HEK293T (cell line): ENCODE data around the gene MDM2.
"Not testable (repeated sequence)": the region's sequence is repeated elsewhere in the genome, so short reads cannot be mapped to it uniquely, and the experiment has no call there.

Experiments
- CTCF ChIA-PET: fragments of 350-600 bp; formaldehyde crosslinking; extraction: SDS; loops from one replicate; lab custom pipeline; 2021; ENCODE audit warnings: antibody characterized with exemption, inconsistent platforms; lab: Yijun Ruan, JAX
- POLR2A ChIA-PET: fragments of 350-600 bp; formaldehyde crosslinking; extraction: SDS; loops from one replicate; lab custom pipeline; 2020; ENCODE audit warnings: antibody characterized with exemption, inconsistent platforms; lab: Yijun Ruan, JAX
- DNase-seq: peaks from one replicate; pipeline ENCODE4 v3.0.0; 2012; ENCODE audit warnings: mixed read lengths; ENCODE audit errors: extremely low spot score
- ARNT ChIP-seq: fragments of 450-650 bp; IDR thresholded peaks from 2 replicates; pipeline ENCODE4 v1.6.1; 2017; ENCODE audit warnings: mild to moderate bottlenecking
- BHLHE40 ChIP-seq: fragments of 450-650 bp; IDR thresholded peaks from 2 replicates; pipeline ENCODE4 v1.6.1; 2016; ENCODE audit warnings: mild to moderate bottlenecking, moderate library complexity, borderline replicate concordance
- CTBP1 ChIP-seq: fragments of 450-650 bp; IDR thresholded peaks from 2 replicates; pipeline ENCODE4 v1.6.1; 2016; ENCODE audit warnings: borderline replicate concordance
- ELF4 ChIP-seq: fragments of 450-650 bp; IDR thresholded peaks from 2 replicates; pipeline ENCODE4 v1.6.1; 2017; ENCODE audit warnings: antibody characterized with exemption
- FOXA1 ChIP-seq: fragments of 450-650 bp; IDR thresholded peaks from 2 replicates; pipeline ENCODE4 v1.6.1; 2016; ENCODE audit warnings: mild to moderate bottlenecking
- FOXK2 ChIP-seq: fragments of 450-650 bp; IDR thresholded peaks from 2 replicates; pipeline ENCODE4 v1.6.1; 2016; ENCODE audit warnings: mild to moderate bottlenecking
- FOXM1 ChIP-seq: fragments of 450-650 bp; IDR thresholded peaks from 2 replicates; pipeline ENCODE4 v1.6.1; 2017; ENCODE audit warnings: mild to moderate bottlenecking, borderline replicate concordance
- HDGF ChIP-seq: fragments of 450-650 bp; IDR thresholded peaks from 2 replicates; pipeline ENCODE4 v1.6.1; 2017; ENCODE audit warnings: antibody characterized with exemption, borderline replicate concordance
- L3MBTL2 ChIP-seq: fragments of 450-650 bp; conservative IDR thresholded peaks from 2 replicates; pipeline ENCODE4 v1.6.1; 2016; ENCODE audit warnings: mild to moderate bottlenecking
- LEF1 ChIP-seq: fragments of 450-650 bp; IDR thresholded peaks from 2 replicates; pipeline ENCODE4 v1.6.1; 2017; ENCODE audit warnings: mild to moderate bottlenecking, borderline replicate concordance
- NFRKB ChIP-seq: fragments of 450-650 bp; IDR thresholded peaks from 2 replicates; pipeline ENCODE4 v1.6.1; 2016; ENCODE audit warnings: mild to moderate bottlenecking, moderate library complexity
- SP1 ChIP-seq: fragments of 450-650 bp; IDR thresholded peaks from 2 replicates; pipeline ENCODE4 v1.6.1; 2017
- SUZ12 ChIP-seq: fragments of 450-650 bp; IDR thresholded peaks from 2 replicates; pipeline ENCODE4 v1.6.1; 2016; ENCODE audit warnings: mild to moderate bottlenecking
- TARDBP ChIP-seq: fragments of 450-650 bp; IDR thresholded peaks from 2 replicates; pipeline ENCODE4 v1.6.1; 2016
- ZNF384 ChIP-seq: fragments of 450-650 bp; IDR thresholded peaks from 2 replicates; pipeline ENCODE4 v1.6.1; 2016
- TF ChIP-seq, protein P1 (sequence below): fragments of 450-650 bp; IDR thresholded peaks from 2 replicates; pipeline ENCODE4 v1.6.1; 2016

MDM2 gene

GRCh38 chr12:68815928-68816800, 8.2 kb downstream of the MDM2 start:
- TF ChIP-seq ELF4 (no peak), FOXM1 (no peak), ZNF384 (no peak), L3MBTL2 (no peak), ARNT (no peak), SUZ12 (no peak)
- TF ChIP-seq, protein P1, sequence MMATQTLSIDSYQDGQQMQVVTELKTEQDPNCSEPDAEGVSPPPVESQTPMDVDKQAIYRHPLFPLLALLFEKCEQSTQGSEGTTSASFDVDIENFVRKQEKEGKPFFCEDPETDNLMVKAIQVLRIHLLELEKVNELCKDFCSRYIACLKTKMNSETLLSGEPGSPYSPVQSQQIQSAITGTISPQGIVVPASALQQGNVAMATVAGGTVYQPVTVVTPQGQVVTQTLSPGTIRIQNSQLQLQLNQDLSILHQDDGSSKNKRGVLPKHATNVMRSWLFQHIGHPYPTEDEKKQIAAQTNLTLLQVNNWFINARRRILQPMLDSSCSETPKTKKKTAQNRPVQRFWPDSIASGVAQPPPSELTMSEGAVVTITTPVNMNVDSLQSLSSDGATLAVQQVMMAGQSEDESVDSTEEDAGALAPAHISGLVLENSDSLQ: peak; percentile 67
- ChIA-PET CTCF (no interaction called here), POLR2A (interaction anchor here (0.7 to 1.1 kb wide), 2 partner anchors 9 to 70 kb away, joined by 3 read pairs; partner anchors contain the start of genes MDM2 and SLC35E3)
- no peak for DNase-seq

DNA sequence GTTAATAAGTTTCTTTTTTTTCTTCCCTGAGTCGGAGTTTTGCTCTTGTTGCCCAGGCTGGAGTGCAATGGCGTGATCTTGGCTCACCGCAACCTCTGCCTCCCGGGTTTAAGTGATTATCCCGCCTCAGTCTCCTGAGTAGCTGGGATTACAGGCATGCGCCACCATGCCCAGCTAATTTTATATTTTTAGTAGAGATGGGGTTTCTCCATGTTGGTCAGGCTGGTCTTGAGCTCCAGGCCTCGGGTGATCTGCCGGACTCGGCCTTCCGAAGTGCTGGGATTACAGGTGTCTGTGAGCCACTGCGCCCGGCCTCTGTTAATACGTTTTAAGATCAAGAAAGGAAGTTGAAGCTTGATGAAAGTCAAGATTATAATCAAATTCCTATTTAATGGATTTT, 11.5 kb downstream of the MDM2 start:
- ChIA-PET CTCF (interaction anchor here (0.6 to 0.8 kb wide), 2 partner anchors 10 to 147 kb away, joined by 4 read pairs; no protein-coding TSS in a partner anchor), POLR2A (interaction anchor here (0.7 to 0.9 kb wide), 2 partner anchors 11 to 12 kb away, joined by 3 to 4 read pairs; no protein-coding TSS in a partner anchor)
- DNase-seq: not testable (repeated sequence)

DNA sequence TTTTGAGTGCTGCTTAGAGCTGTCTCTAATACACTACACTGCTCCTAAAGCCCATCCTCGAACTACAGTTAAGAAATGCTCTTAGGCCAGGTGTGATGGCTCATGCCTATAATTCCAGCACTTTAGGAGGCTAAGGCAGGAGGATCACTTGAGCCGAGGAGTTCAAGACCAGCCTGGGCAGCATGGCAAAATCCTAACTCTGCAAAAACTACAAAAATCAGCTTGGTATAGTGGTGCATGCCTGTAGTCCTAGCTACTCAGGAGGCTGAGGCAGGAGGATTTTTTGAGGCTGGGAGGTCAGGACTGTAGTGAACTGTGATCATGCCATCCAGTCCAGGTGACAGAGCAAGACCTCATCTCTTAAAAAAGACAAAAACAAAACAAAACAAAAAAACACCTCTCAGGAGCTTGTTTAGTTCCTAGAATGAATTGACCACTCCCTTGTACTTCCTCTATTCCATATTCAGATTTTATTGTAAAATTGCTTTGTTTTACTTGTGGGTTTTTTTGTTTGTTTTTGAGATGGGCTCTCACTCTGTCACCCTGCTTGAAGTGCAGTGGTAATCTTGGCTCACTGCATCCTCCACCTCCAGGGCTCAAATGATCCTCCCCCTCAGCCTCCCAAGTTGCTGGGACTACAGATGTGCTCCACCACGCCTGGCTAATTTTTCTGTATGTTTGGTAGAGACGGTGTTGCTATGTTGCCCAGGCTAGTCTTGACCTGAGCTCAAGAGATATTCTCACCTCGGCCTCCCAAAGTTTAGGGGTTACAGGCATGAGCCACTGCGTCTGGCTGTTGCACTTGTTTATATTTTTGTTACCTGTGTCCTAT, 13.6 kb downstream of the MDM2 start:
- ChIA-PET CTCF (no interaction called here), POLR2A (interaction anchor here (1.3 kb wide), 2 partner anchors 13 to 14 kb away, joined by 4 to 5 read pairs; partner anchors contain the start of gene MDM2)
- TF ChIP-seq LEF1: no peak
- no peak for TF ChIP-seq FOXK2
- no peak for TF ChIP-seq FOXM1
- TF ChIP-seq NFRKB: no peak
- no peak for TF ChIP-seq FOXA1
- no peak for TF ChIP-seq BHLHE40
- TF ChIP-seq HDGF: no peak
- no peak for TF ChIP-seq ELF4
- TF ChIP-seq SP1: no peak
- no peak for TF ChIP-seq TARDBP
- no peak for TF ChIP-seq CTBP1
- no peak for TF ChIP-seq ARNT
- no peak for TF ChIP-seq SUZ12
- TF ChIP-seq L3MBTL2: no peak
- TF ChIP-seq, protein P1: no peak
- no peak for TF ChIP-seq ZNF384
- DNase-seq: no peak

- ChIA-PET POLR2A (no interaction called here), CTCF (no interaction called here)
- TF ChIP-seq HDGF: no peak
- TF ChIP-seq SP1: no peak
- TF ChIP-seq CTBP1: no peak
These were observed 15.7 kb downstream of the MDM2 start for GRCh38 chr12:68823696-68824095.

DNA sequence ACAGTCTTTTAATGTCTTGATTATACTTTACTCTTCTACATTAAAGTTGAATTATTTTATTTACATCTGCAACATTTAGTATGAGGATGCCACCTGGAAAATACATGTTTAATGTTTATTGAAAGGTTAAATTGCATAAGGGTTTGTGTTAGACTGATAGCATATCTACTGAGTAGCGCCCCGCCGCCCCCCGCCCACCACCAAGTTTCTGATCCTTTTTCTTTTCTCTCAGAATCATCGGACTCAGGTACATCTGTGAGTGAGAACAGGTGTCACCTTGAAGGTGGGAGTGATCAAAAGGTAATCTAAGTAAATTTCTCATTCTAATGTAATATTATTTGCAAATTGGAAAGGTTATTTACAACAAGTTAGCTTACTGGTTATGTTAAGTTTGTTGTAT, 16.2 kb downstream of the MDM2 start:
- CTCF ChIA-PET: no interaction called here
- TF ChIP-seq SUZ12 (no peak), ZNF384 (no peak), L3MBTL2 (no peak), FOXM1 (no peak), BHLHE40 (no peak), NFRKB (no peak), FOXA1 (no peak), ELF4 (no peak), SP1 (no peak), ARNT (no peak), TARDBP (no peak), LEF1 (no peak)
- TF ChIP-seq, protein P1: no peak
- no peak for DNase-seq
- POLR2A ChIA-PET: no interaction called here

More at GRCh38 chr12:68823696-68824095, 15.7 kb downstream of the MDM2 start:
- no peak for DNase-seq

- DNase-seq: no peak
- ChIA-PET POLR2A (no interaction called here), CTCF (no interaction called here)
- TF ChIP-seq BHLHE40: no peak
- no peak for TF ChIP-seq LEF1
- TF ChIP-seq ARNT: no peak
- no peak for TF ChIP-seq ZNF384
- TF ChIP-seq FOXA1: no peak
- no peak for TF ChIP-seq FOXM1
- no peak for TF ChIP-seq FOXK2
- TF ChIP-seq L3MBTL2: no peak
- TF ChIP-seq, protein P1: no peak
- no peak for TF ChIP-seq HDGF
- TF ChIP-seq SP1: no peak
- no peak for TF ChIP-seq TARDBP
- TF ChIP-seq CTBP1: no peak
- TF ChIP-seq SUZ12: no peak
These were observed 16.7 kb downstream of the MDM2 start for GRCh38 chr12:68824597-68825250.
